Cardiac muscle cell (in vitro differentiated cells and primary cell): ENCODE results near the gene STYXL1. TPM values are rescaled to one million over a fixed set of nuclear protein-coding genes. Genes with fewer than 3 reads are reported as not detected.
"Not testable (repeated sequence)": the region's sequence is repeated elsewhere in the genome, so short reads cannot be mapped to it uniquely, and the experiment has no call there.

Experiments used
- DNase-seq, 2 donors: peaks; one replicate each; pipeline versions ENCODE4 v3.0.0 to v3.0.0-alpha.2; 2010 to 2017; ENCODE audit warnings: low read depth in 1 of 2, low spot score in 1 of 2
- H3K27ac ChIP-seq: fragments of 200-600 bp; sonication (generic); 2 replicates; pipeline ENCODE4 v1.5.1; 2016
- H3K27me3 ChIP-seq: fragments of 200-600 bp; sonication (generic); 2 replicates; pipeline ENCODE4 v1.6.0; 2016; ENCODE audit warnings: control low read depth
- H3K36me3 ChIP-seq: fragments of 200-600 bp; sonication (generic); 2 replicates; pipeline ENCODE4 v1.5.1; 2016; ENCODE audit warnings: control low read depth
- H3K4me1 ChIP-seq: fragments of 200-600 bp; sonication (generic); 2 replicates; pipeline ENCODE4 v1.8.1; 2017; ENCODE audit warnings: low read depth, mild to moderate bottlenecking, mixed run types
- H3K4me3 ChIP-seq: fragments of 200-600 bp; sonication (generic); 2 replicates; pipeline ENCODE4 v1.5.1; 2016; ENCODE audit warnings: mild to moderate bottlenecking
- H3K9me3 ChIP-seq: fragments of 200-600 bp; sonication (generic); 2 replicates; pipeline ENCODE4 v1.5.1; 2017; ENCODE audit warnings: low read depth, mild to moderate bottlenecking, control low read depth
- polyA plus RNA-seq: library from polyadenylated mRNA; unstranded; fragments of >200 nt; fragmentation: Nextera tagmentation; extraction: Ambion mirVana; gene quantifications from 2 replicates; pipeline ENCODE4 v1.2.1, GENCODE V29; 2016
- total RNA-seq: library from RNA; depleted of rRNA; stranded (reverse); fragments of >200 nt; gene quantifications from 2 replicates; pipeline ENCODE4 v1.2.3, GENCODE V29; 2016
- TF ChIP-seq, protein P1 (sequence below): IDR thresholded peaks from 2 replicates; pipeline ENCODE4 v1.5.1; 2012; ENCODE audit warnings: low read depth, mild to moderate bottlenecking, low read length

STYXL1 gene
- total and polyA plus RNA-seq, 2 experiments from 2014 or later, result 66.3 to 87.8 TPM

DNA sequence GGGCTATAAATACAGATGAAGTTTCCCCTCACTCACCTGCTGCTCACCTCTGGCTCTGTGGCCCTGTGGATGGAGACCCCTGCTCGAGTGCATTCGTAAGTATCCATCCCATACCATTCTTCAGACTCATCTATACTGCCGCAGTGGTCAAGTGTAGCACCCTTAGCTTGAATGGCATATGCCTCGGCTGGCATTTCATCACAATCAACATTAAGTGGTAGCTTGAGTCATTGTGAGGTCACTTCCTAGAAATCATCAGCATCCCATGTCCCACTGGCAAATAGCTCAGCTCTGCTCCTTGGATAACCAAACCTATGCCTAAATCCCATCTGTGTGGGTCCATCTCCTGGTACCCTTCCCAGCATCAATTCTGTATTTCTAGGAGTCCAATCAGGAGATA lies 38.3 kb upstream of the STYXL1 start:
- no peak for DNase-seq
- Histone ChIP-seq H3K4me3 (no peak overlapping the region), H3K4me1 (peaks cover 11% of the 10 kb centered on the region), H3K27ac (no peak overlapping the region), H3K36me3 (no peaks in the 10 kb centered on the region), H3K27me3 (no peaks in the 10 kb centered on the region), H3K9me3 (no peaks in the 10 kb centered on the region)
- TF ChIP-seq, protein P1, sequence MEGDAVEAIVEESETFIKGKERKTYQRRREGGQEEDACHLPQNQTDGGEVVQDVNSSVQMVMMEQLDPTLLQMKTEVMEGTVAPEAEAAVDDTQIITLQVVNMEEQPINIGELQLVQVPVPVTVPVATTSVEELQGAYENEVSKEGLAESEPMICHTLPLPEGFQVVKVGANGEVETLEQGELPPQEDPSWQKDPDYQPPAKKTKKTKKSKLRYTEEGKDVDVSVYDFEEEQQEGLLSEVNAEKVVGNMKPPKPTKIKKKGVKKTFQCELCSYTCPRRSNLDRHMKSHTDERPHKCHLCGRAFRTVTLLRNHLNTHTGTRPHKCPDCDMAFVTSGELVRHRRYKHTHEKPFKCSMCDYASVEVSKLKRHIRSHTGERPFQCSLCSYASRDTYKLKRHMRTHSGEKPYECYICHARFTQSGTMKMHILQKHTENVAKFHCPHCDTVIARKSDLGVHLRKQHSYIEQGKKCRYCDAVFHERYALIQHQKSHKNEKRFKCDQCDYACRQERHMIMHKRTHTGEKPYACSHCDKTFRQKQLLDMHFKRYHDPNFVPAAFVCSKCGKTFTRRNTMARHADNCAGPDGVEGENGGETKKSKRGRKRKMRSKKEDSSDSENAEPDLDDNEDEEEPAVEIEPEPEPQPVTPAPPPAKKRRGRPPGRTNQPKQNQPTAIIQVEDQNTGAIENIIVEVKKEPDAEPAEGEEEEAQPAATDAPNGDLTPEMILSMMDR, result no peak

DNA sequence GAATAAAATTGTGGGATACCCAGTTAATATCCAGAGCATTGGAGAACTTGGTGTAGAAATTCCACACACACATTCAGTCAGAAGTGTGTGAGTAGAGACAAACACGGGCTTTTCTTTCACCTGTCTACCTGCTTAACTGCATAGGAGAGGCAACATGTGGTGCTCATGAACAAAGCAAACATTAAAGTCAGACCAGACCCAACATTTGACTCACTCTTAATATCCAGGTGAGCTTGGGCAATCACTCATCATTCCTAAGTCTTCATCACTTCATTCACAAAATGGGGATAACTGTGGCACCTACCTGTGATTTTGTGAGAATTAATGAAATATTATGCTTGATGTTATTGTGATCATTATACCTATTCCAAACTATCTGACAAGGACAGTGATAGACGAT lies 36.3 kb upstream of the STYXL1 start:
- not testable (repeated sequence) for DNase-seq, H3K27ac ChIP-seq, H3K9me3 ChIP-seq, H3K36me3 ChIP-seq, H3K4me3 ChIP-seq, H3K27me3 ChIP-seq
- H3K4me1 ChIP-seq, result peaks cover 11% of the 10 kb centered on the region

DNA sequence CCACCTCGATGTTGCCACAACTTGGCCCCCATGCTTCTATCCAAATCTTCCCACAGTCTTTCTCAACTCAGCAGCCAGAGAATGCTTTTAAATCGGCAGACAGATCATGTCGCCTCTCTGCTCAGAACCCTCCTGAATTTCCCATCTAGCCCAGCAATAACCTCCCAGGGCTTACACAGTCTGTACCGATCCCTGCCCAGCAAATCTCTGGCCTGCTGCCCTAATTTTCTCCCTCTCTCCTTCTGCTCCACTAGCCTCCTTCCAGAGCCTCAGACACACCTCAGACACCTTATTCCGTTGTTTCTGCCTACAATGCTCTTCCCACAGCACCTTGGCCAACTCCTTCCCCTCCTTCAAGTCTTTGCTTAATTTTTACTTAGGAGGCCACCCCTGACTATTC lies 32.4 kb upstream of the STYXL1 start:
- DNase-seq, result peak in 1 of 2 donors; percentile 25
- Histone ChIP-seq H3K4me3 (no peak overlapping the region), H3K9me3 (no peaks in the 10 kb centered on the region), H3K36me3 (no peaks in the 10 kb centered on the region), H3K27ac (no peak overlapping the region), H3K4me1 (peaks cover 11% of the 10 kb centered on the region), H3K27me3 (no peaks in the 10 kb centered on the region)
- TF ChIP-seq, protein P1, result no peak

DNA sequence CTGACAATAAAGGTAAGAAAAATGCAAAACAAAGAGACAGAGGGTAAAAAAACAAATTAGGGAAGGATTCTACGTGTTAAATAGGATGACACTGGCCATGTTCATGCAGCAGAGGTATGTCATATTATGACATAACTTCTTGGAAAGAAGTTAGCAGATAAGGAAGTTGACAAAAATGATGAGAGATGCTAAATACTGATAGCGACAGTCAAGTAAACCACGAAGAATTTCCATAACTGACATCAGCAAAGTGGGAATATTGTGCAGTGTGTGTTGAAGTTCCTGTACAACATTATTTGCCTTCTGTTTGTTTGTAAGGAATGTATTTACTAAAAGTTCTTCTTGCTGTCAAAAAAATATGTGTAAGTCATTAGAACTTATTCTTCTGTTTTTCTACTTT lies 29.6 kb upstream of the STYXL1 start:
- Histone ChIP-seq H3K4me1 (peaks cover 5% of the 10 kb centered on the region), H3K36me3 (no peaks in the 10 kb centered on the region), H3K9me3 (no peaks in the 10 kb centered on the region), H3K27ac (no peak overlapping the region), H3K27me3 (no peaks in the 10 kb centered on the region), H3K4me3 (no peak overlapping the region)
- TF ChIP-seq, protein P1, result no peak
- DNase-seq, result no peak

DNA sequence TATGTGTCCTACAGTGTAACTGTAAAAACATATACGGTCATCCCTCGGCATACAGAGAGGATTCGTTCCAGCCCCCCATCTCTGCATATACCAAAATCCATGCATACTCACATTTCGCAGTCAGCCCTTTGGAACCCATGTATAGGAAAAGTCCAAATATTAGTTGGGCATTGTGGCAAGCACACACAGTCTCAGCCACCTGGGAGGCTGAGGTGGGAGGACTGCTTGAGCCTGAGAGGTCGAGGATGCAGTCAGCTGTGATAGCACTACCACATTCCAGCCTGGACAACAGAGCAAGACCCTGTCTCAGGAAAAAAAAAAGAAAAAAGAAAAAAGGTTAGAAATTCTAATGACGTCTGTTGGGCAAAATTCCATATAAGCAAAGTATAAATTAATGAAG lies 29.2 kb upstream of the STYXL1 start:
- H3K27me3 ChIP-seq, result no peaks in the 10 kb centered on the region
- DNase-seq, result no peak
- H3K9me3 ChIP-seq, result no peaks in the 10 kb centered on the region
- no peak overlapping the region for H3K27ac ChIP-seq
- H3K4me1 ChIP-seq, result peaks cover under 1% of the 10 kb centered on the region
- TF ChIP-seq, protein P1, result no peak
- H3K4me3 ChIP-seq, result no peak overlapping the region
- no peaks in the 10 kb centered on the region for H3K36me3 ChIP-seq

DNA sequence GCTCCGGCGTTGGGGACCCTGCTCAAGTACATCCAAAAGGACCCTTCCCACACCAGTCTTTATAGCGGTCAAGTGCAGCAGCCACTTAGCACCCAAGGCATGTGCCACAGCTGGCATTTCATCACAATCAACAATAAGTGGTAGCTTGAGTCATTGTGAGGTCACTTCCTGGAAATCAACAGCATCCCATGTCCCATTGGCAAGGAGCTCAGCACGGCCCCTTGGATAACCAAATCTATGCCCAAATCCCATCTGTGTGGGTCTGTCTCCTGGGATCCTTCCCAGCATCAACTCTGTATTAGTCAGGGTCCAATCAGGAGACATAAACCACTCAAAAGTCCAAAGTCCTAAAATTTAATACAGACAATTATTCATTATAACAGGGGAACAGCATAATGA lies 27.2 kb upstream of the STYXL1 start:
- Histone ChIP-seq H3K36me3 (no peaks in the 10 kb centered on the region), H3K27me3 (no peaks in the 10 kb centered on the region), H3K4me1 (peaks cover 8% of the 10 kb centered on the region), H3K9me3 (no peaks in the 10 kb centered on the region), H3K27ac (no peak overlapping the region), H3K4me3 (no peak overlapping the region)
- TF ChIP-seq, protein P1, result no peak
- peak in 1 of 2 donors; percentile 25 for DNase-seq
